Cardiac muscle cell (in vitro differentiated cells and primary cell): Measurements from ENCODE around the gene IL10RA. TPM values are rescaled to one million over a fixed set of nuclear protein-coding genes. Genes with fewer than 3 reads are reported as not detected.

Source experiments
- DNase-seq, 2 donors: peaks; one replicate each; pipeline versions ENCODE4 v3.0.0 to v3.0.0-alpha.2; 2010 to 2017; ENCODE audit warnings: low read depth in 1 of 2, low spot score in 1 of 2
- H3K27ac ChIP-seq: fragments of 200-600 bp; sonication (generic); 2 replicates; pipeline ENCODE4 v1.5.1; 2016
- H3K27me3 ChIP-seq: fragments of 200-600 bp; sonication (generic); 2 replicates; pipeline ENCODE4 v1.6.0; 2016; ENCODE audit warnings: control low read depth
- H3K36me3 ChIP-seq: fragments of 200-600 bp; sonication (generic); 2 replicates; pipeline ENCODE4 v1.5.1; 2016; ENCODE audit warnings: control low read depth
- H3K4me1 ChIP-seq: fragments of 200-600 bp; sonication (generic); 2 replicates; pipeline ENCODE4 v1.8.1; 2017; ENCODE audit warnings: low read depth, mild to moderate bottlenecking, mixed run types
- H3K4me3 ChIP-seq: fragments of 200-600 bp; sonication (generic); 2 replicates; pipeline ENCODE4 v1.5.1; 2016; ENCODE audit warnings: mild to moderate bottlenecking
- H3K9me3 ChIP-seq: fragments of 200-600 bp; sonication (generic); 2 replicates; pipeline ENCODE4 v1.5.1; 2017; ENCODE audit warnings: low read depth, mild to moderate bottlenecking, control low read depth
- CTCF ChIP-seq: IDR thresholded peaks from 2 replicates; pipeline ENCODE4 v1.5.1; 2012; ENCODE audit warnings: low read depth, mild to moderate bottlenecking, low read length
- polyA plus RNA-seq: library from polyadenylated mRNA; unstranded; fragments of >200 nt; fragmentation: Nextera tagmentation; extraction: Ambion mirVana; gene quantifications from 2 replicates; pipeline ENCODE4 v1.2.1, GENCODE V29; 2016
- total RNA-seq: library from RNA; depleted of rRNA; stranded (reverse); fragments of >200 nt; gene quantifications from 2 replicates; pipeline ENCODE4 v1.2.3, GENCODE V29; 2016

The IL10RA gene
- total RNA-seq (not detected in 2 replicates), polyA plus RNA-seq (not detected in 2 replicates)

GRCh38 chr11:117985953-117986887, at the start of gene IL10RA:
TSS of gene IL10RA (plus strand) at chr11:117986394. CDS start at chr11:117986468, 74 bp downstream.
- no peaks in the 10 kb centered on the region for H3K36me3 ChIP-seq
- H3K27me3 ChIP-seq = peaks cover 66% of the 10 kb centered on the region
- peak; percentile 63 to 85 for DNase-seq
- H3K4me3 ChIP-seq = peak within 1 kb of the TSS; percentile 39
- H3K4me1 ChIP-seq = no peaks in the 10 kb centered on the region
- TF ChIP-seq CTCF = no peak
- H3K9me3 ChIP-seq = no peaks in the 10 kb centered on the region
- H3K27ac ChIP-seq = no peak within 1 kb of the TSS

- H3K4me3 ChIP-seq = no peak overlapping the region
- H3K4me1 ChIP-seq = peaks cover 13% of the 10 kb centered on the region
- H3K27me3 ChIP-seq = no peaks in the 10 kb centered on the region
- no peak for TF ChIP-seq CTCF
- no peaks in the 10 kb centered on the region for H3K36me3 ChIP-seq
- no peak overlapping the region for H3K27ac ChIP-seq
- no peak for DNase-seq
- no peaks in the 10 kb centered on the region for H3K9me3 ChIP-seq
These were observed 49.2 kb upstream of the IL10RA start for GRCh38 chr11:117936973-117937372.

- Histone ChIP-seq H3K36me3 (no peaks in the 10 kb centered on the region), H3K4me3 (no peak overlapping the region), H3K4me1 (peaks cover 10% of the 10 kb centered on the region), H3K9me3 (no peaks in the 10 kb centered on the region), H3K27ac (no peak overlapping the region), H3K27me3 (no peaks in the 10 kb centered on the region)
- TF ChIP-seq CTCF = no peak
- no peak for DNase-seq
These were observed 45.5 kb upstream of the IL10RA start for GRCh38 chr11:117940736-117941135.

- no peak overlapping the region for H3K4me3 ChIP-seq
- no peak for TF ChIP-seq CTCF
- no peaks in the 10 kb centered on the region for H3K9me3 ChIP-seq
- no peak overlapping the region for H3K27ac ChIP-seq
- peaks cover 10% of the 10 kb centered on the region for H3K4me1 ChIP-seq
- H3K27me3 ChIP-seq = no peaks in the 10 kb centered on the region
- no peaks in the 10 kb centered on the region for H3K36me3 ChIP-seq
- no peak for DNase-seq
These were observed 45.0 kb upstream of the IL10RA start for GRCh38 chr11:117941163-117941707.

GRCh38 chr11:117941976-117942654, 44.1 kb upstream of the IL10RA start:
- no peak for DNase-seq
- Histone ChIP-seq H3K4me3 (no peak overlapping the region), H3K4me1 (peaks cover 7% of the 10 kb centered on the region), H3K36me3 (no peaks in the 10 kb centered on the region), H3K27me3 (no peaks in the 10 kb centered on the region), H3K9me3 (no peaks in the 10 kb centered on the region), H3K27ac (no peak overlapping the region)
- no peak for TF ChIP-seq CTCF
